ENCODE measurements around the gene YWHAH.
A peak's percentile ranks its signal among the peaks of the same experiment; 100 is the strongest.
"Not testable (repeated sequence)": the region's sequence is repeated elsewhere in the genome, so short reads cannot be mapped to it uniquely, and the experiment has no call there.

Gene YWHAH

GRCh38 chr22:31951194-31952093, 7.1 kb downstream of the YWHAH start:
- DNase-seq, result no peak

GRCh38 chr22:31952094-31952401, 7.7 kb downstream of the YWHAH start:
- no peak for DNase-seq

GRCh38 chr22:31952472-31952871, 8.1 kb downstream of the YWHAH start:
- no peak for DNase-seq

GRCh38 chr22:31953261-31953660, 8.9 kb downstream of the YWHAH start:
- no peak for DNase-seq

GRCh38 chr22:31954535-31955523, 10.5 kb downstream of the YWHAH start:
- DNase-seq, result no peak

GRCh38 chr22:31956360-31956759, 12.0 kb downstream of the YWHAH start:
- no peak for DNase-seq

GRCh38 chr22:31957970-31958594, 13.7 kb downstream of the YWHAH start:
- no peak for DNase-seq

GRCh38 chr22:31958625-31959239, 14.4 kb downstream of the YWHAH start:
- DNase-seq, result no peak

- no peak for DNase-seq
Measured at GRCh38 chr22:31960767-31961166, 16.4 kb downstream of the YWHAH start.

GRCh38 chr22:31962387-31963125, 18.2 kb downstream of the YWHAH start:
- DNase-seq, result no peak

GRCh38 chr22:31968022-31968421, 23.7 kb downstream of the YWHAH start:
- peak; percentile 73 for DNase-seq

GRCh38 chr22:31969789-31970489, 25.6 kb downstream of the YWHAH start:
- peak; percentile 39 for DNase-seq

- DNase-seq, result no peak
Measured at GRCh38 chr22:31970490-31971444, 26.4 kb downstream of the YWHAH start.

- DNase-seq, result no peak
Measured at GRCh38 chr22:31972180-31972579, 27.8 kb downstream of the YWHAH start.

GRCh38 chr22:31973739-31974138, 29.4 kb downstream of the YWHAH start:
- no peak for DNase-seq

GRCh38 chr22:31977141-31977841, 33.0 kb downstream of the YWHAH start:
- peak; percentile 20 for DNase-seq

GRCh38 chr22:31977939-31978338, 33.6 kb downstream of the YWHAH start:
- DNase-seq, result no peak

- DNase-seq, result no peak
Measured at GRCh38 chr22:31980628-31981027, 36.3 kb downstream of the YWHAH start.

- DNase-seq, result not testable (repeated sequence)
Measured at GRCh38 chr22:31981976-31982375, 37.6 kb downstream of the YWHAH start.

Data from NCI-H524 treated with DMSO at 0.1 percent for 48 hours (cell line).